Activated CD8-positive, alpha-beta memory T cell treated with anti-CD3 and anti-CD28 coated beads, Interleukin-2, amount 50 U/mL, for 1 hour (primary cell): ENCODE data around the gene LRGUK.
"Not testable (repeated sequence)": the region's sequence is repeated elsewhere in the genome, so short reads cannot be mapped to it uniquely, and the experiment has no call there.

Source experiments
- DNase-seq: peaks from one replicate; pipeline ENCODE4 v3.0.0-alpha.2; 2020; ENCODE audit errors: extremely low read depth

Gene LRGUK

GRCh38 chr7:134246347-134246746, 119.2 kb downstream of the LRGUK start:
- DNase-seq: no peak

GRCh38 chr7:134246761-134247160, 119.6 kb downstream of the LRGUK start:
- no peak for DNase-seq

GRCh38 chr7:134248196-134248595, 121.1 kb downstream of the LRGUK start:
- DNase-seq: no peak

- DNase-seq: no peak
Measured at GRCh38 chr7:134254311-134254710, 127.2 kb downstream of the LRGUK start.

- DNase-seq: no peak
Measured at GRCh38 chr7:134255814-134256213, 128.7 kb downstream of the LRGUK start.

- DNase-seq: no peak
Measured at GRCh38 chr7:134262322-134262721, 135.2 kb downstream of the LRGUK start.

GRCh38 chr7:134276951-134277350, 149.8 kb downstream of the LRGUK start:
- DNase-seq: no peak

- no peak for DNase-seq
Measured at GRCh38 chr7:134278502-134279153, 151.5 kb downstream of the LRGUK start.

- no peak for DNase-seq
Measured at GRCh38 chr7:134279336-134279735, 152.2 kb downstream of the LRGUK start.

GRCh38 chr7:134279898-134280297, 152.8 kb downstream of the LRGUK start:
- no peak for DNase-seq

GRCh38 chr7:134280508-134280907, 153.4 kb downstream of the LRGUK start:
- no peak for DNase-seq

GRCh38 chr7:134284011-134284410, 156.9 kb downstream of the LRGUK start:
- no peak for DNase-seq

- DNase-seq: no peak
Measured at GRCh38 chr7:134284952-134285351, 157.8 kb downstream of the LRGUK start.

GRCh38 chr7:134287916-134288659, 160.9 kb downstream of the LRGUK start:
- no peak for DNase-seq

- no peak for DNase-seq
Measured at GRCh38 chr7:134289423-134289822, 162.3 kb downstream of the LRGUK start.

- no peak for DNase-seq
Measured at GRCh38 chr7:134289841-134290240, 162.7 kb downstream of the LRGUK start.

GRCh38 chr7:134290286-134290685, 163.1 kb downstream of the LRGUK start:
- no peak for DNase-seq

- DNase-seq: no peak
Measured at GRCh38 chr7:134293002-134293740, 166.0 kb downstream of the LRGUK start.

GRCh38 chr7:134295982-134296381, 168.8 kb downstream of the LRGUK start:
- not testable (repeated sequence) for DNase-seq

GRCh38 chr7:134297489-134297888, 170.3 kb downstream of the LRGUK start:
- no peak for DNase-seq

- DNase-seq: no peak
Measured at GRCh38 chr7:134298902-134299683, 172.0 kb downstream of the LRGUK start.

GRCh38 chr7:134300988-134301387, 173.8 kb downstream of the LRGUK start:
- DNase-seq: no peak
